Gastrocnemius medialis (tissue), 4 donors: Measurements from ENCODE around the gene CHRNA3. TPM values are rescaled to one million over a fixed set of nuclear protein-coding genes. Genes with fewer than 3 reads are reported as not detected.

Source experiments
- ATAC-seq, 2 donors: fragments of 150-250 bp; one replicate each; pipeline ENCODE4 v1.9.1; 2016
- DNase-seq, 2 donors: peaks; one replicate each; pipeline ENCODE4 v3.0.0-alpha.2; 2019
- H3K27ac ChIP-seq, 4 donors: fragments of 200-600 bp; sonication (generic); 1 replicate in 1 of 4; 2 replicates in 3 of 4; pipeline ENCODE4 v1.5.1; 2016 to 2018; ENCODE audit warnings: mild to moderate bottlenecking in 2 of 4, moderate library complexity in 1 of 4
- H3K27me3 ChIP-seq, 3 donors: fragments of 200-600 bp; sonication (generic) in 2 of 3; 1 replicate in 1 of 3; 2 replicates in 2 of 3; pipeline versions ENCODE4 v1.5.1 to v1.6.0; 2016 to 2019; ENCODE audit warnings: mild to moderate bottlenecking in 1 of 3, moderate library complexity in 1 of 3
- H3K36me3 ChIP-seq, 2 donors: fragments of 200-600 bp; sonication (generic) in 1 of 2; one replicate each; pipeline ENCODE4 v1.5.1; 2017 to 2018
- H3K4me1 ChIP-seq, 2 donors: fragments of 200-600 bp; sonication (generic) in 1 of 2; one replicate each; pipeline ENCODE4 v1.5.1; 2016 to 2017; ENCODE audit warnings: mild to moderate bottlenecking in 2 of 2
- H3K4me3 ChIP-seq, 4 donors: fragments of 200-600 bp; sonication (generic) in 3 of 4; 1 replicate in 1 of 4; 2 replicates in 3 of 4; pipeline ENCODE4 v1.5.1; 2016 to 2019; ENCODE audit warnings: mild to moderate bottlenecking in 2 of 4
- H3K9me3 ChIP-seq, 3 donors: fragments of 200-600 bp; sonication (generic) in 2 of 3; 1 replicate in 1 of 3; 2 replicates in 2 of 3; pipeline ENCODE4 v1.5.1; 2016 to 2019
- CTCF ChIP-seq, 5 experiments: fragments of 450-650 bp in 3 of 5; fragments of 200-600 bp in 2 of 5; sonication (generic) in 2 of 5; IDR thresholded peaks in 4 of 5; conservative IDR thresholded peaks in 1 of 5; 1 replicate in 4 of 5; 2 replicates in 1 of 5; pipeline ENCODE4 v1.5.1; 2016 to 2019; ENCODE audit warnings: antibody characterized with exemption in 5 of 5, mild to moderate bottlenecking in 3 of 5, moderate library complexity in 3 of 5
- POLR2A ChIP-seq, 2 donors: fragments of 450-650 bp; IDR thresholded peaks; one replicate each; pipeline ENCODE4 v1.6.1; 2017; ENCODE audit warnings: antibody characterized with exemption in 2 of 2, mild to moderate bottlenecking in 2 of 2, moderate library complexity in 2 of 2
- in situ Hi-C, 4 donors: fragments of 200-750 bp; cut with MboI; loops; one replicate each; pipeline versions ENCODE4 v1.15.0 to v1.8.0; 2017; ENCODE audit warnings: low sequenced_read_pairs in 4 of 4
- intact Hi-C: fragments of 100-400 bp; cut with DNase I; formaldehyde crosslinking; loops from one replicate; pipeline ENCODE4 v1.15.1; 2023; ENCODE audit warnings: low total_unique reads
- total RNA-seq, 4 donors: library from RNA; depleted of rRNA; stranded (reverse); fragments of >200 nt; gene quantifications; one replicate each; pipeline versions ENCODE4 v1.1.0 to v1.2.3, GENCODE V29; 2016

CHRNA3 gene
- total RNA-seq, 4 donors from 2014 or later: 0.11 TPM; not detected in 3

DNA sequence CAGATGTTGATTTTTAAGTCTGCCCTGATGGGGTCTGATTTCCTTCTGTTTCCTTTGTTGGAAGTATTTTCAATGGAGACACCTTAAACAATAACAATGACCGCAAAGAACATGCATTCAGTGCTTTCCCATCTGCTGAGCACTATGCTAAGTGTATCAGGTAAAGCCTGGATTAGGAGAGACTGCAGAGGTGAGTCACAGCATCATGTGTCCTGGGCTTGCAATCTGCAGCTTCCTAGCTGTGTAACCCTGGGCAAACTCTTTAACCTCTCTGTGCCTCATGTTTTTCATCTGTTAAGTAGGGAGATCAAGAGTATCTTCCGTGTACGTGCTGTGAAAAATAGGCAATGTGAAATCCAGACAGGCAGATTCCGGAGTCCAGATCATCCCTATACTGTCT, 33.5 kb upstream of the CHRNA3 start:
- in situ Hi-C loops (no loop called here), intact Hi-C loops (no loop called here)
- Histone ChIP-seq H3K4me1 (no peaks in the 10 kb centered on the region), H3K4me3 (no peak overlapping the region), H3K36me3 (no peaks in the 10 kb centered on the region), H3K27me3 (no peaks in the 10 kb centered on the region), H3K9me3 (no peaks in the 10 kb centered on the region), H3K27ac (no peak overlapping the region)
- DNase-seq: no peak
- TF ChIP-seq POLR2A (IDR thresholded peaks at IDR 0.05): no peak
- ATAC-seq: no peak

DNA sequence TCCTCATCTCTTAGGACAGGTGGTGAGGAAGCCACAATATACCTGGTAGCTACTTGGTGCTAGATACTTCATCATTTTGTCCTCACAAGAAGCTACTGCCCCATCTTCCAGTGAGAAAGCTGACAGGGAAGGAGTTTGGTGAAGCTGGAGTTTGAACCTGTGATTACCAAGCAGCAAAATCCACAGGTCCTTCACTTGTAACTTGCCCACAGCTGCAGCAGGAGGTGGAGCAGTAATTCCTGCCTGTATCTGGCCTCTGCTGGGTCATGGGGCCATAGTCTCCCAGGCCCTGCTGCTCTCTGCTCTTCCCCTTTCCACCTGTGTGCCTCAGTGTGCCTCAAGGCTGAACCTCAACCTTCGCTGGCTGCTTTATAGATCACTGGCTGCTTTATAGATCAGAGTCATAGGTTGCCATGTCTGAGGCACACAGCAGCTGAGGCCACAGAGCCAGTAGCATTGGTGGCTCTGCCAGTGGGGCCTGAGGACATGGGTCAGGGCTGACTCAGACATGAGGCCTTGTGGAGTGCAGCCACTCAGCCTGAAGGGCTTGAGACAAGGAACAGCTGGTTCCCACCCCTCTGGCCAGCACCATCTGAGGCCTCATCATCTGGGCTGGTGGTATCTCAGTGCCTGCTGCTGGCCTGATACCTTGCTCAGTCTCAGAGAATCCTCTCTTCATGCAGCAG, 31.3 kb upstream of the CHRNA3 start:
- H3K27ac ChIP-seq: no peak overlapping the region
- in situ Hi-C loops (no loop called here), intact Hi-C loops (no loop called here)
- DNase-seq: no peak
- no peaks in the 10 kb centered on the region for H3K4me1 ChIP-seq
- TF ChIP-seq CTCF (IDR thresholded peaks at IDR 0.05 in 4 of 5, conservative IDR thresholded peaks at IDR 0.05 in 1 of 5) (no peak), POLR2A (IDR thresholded peaks at IDR 0.05) (no peak)
- no peaks in the 10 kb centered on the region for H3K9me3 ChIP-seq
- no peaks in the 10 kb centered on the region for H3K27me3 ChIP-seq
- no peaks in the 10 kb centered on the region for H3K36me3 ChIP-seq
- ATAC-seq: no peak
- H3K4me3 ChIP-seq: no peak overlapping the region

DNA sequence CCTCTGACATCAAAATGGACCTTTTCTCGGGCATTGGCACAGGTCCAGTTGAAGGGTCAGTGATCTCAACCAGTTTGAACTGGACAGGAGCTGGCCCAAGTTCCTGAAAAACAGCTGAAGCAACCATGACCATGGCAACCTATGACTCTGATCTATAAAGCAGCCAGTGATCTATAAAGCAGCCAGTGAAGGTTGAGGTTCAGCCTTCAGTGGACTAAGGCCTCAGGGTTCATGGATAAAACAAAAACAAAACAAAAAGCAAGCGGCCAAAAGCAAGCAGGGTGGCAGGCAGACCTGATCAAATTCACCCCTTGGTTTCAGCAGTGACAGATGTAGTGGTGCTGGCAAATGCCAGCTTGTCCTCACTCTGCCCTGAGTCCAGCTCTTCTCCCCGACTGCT, 30.2 kb upstream of the CHRNA3 start:
- in situ Hi-C loops: no loop called here

GRCh38 chr15:78650022-78650421, 29.2 kb upstream of the CHRNA3 start:
- TF ChIP-seq POLR2A (IDR thresholded peaks at IDR 0.05): no peak
- no peak for TF ChIP-seq CTCF (IDR thresholded peaks at IDR 0.05 in 4 of 5, conservative IDR thresholded peaks at IDR 0.05 in 1 of 5)
- no peak for DNase-seq
- intact Hi-C loops (no loop called here), in situ Hi-C loops (no loop called here)
- Histone ChIP-seq H3K9me3 (no peaks in the 10 kb centered on the region), H3K27me3 (no peaks in the 10 kb centered on the region), H3K36me3 (no peaks in the 10 kb centered on the region), H3K4me1 (peaks cover 0 to 4% of the 10 kb centered on the region in 2 donors), H3K4me3 (no peak overlapping the region), H3K27ac (no peak overlapping the region)
- ATAC-seq: no peak

More for the DNA sequence above, 30.2 kb upstream of the CHRNA3 start:
- DNase-seq: no peak
- Histone ChIP-seq H3K36me3 (no peaks in the 10 kb centered on the region), H3K9me3 (no peaks in the 10 kb centered on the region), H3K4me3 (no peak overlapping the region), H3K27me3 (no peaks in the 10 kb centered on the region), H3K27ac (no peak overlapping the region), H3K4me1 (no peaks in the 10 kb centered on the region)
- TF ChIP-seq CTCF (IDR thresholded peaks at IDR 0.05 in 4 of 5, conservative IDR thresholded peaks at IDR 0.05 in 1 of 5) (no peak), POLR2A (IDR thresholded peaks at IDR 0.05) (no peak)
- intact Hi-C loops: no loop called here
- ATAC-seq: no peak

- intact Hi-C loops (no loop called here), in situ Hi-C loops (loop anchor here in 1 of 4 donors (25.0 kb wide), 1 partner anchor 542 kb away; no protein-coding TSS in a partner anchor)
- TF ChIP-seq CTCF (IDR thresholded peaks at IDR 0.05 in 4 of 5, conservative IDR thresholded peaks at IDR 0.05 in 1 of 5) (no peak), POLR2A (IDR thresholded peaks at IDR 0.05) (no peak)
- H3K4me3 ChIP-seq: no peak overlapping the region
- no peaks in the 10 kb centered on the region for H3K9me3 ChIP-seq
- DNase-seq (no peak), ATAC-seq (no peak)
- peaks cover 0 to 15% (median 13%) of the 10 kb centered on the region in 3 donors for H3K27me3 ChIP-seq
- no peaks in the 10 kb centered on the region for H3K36me3 ChIP-seq
- H3K4me1 ChIP-seq: peaks cover 5 to 8% of the 10 kb centered on the region in 2 donors
- no peak overlapping the region for H3K27ac ChIP-seq
Measured at GRCh38 chr15:78645009-78645408, 24.2 kb upstream of the CHRNA3 start.
